Posterior cingulate gyrus (tissue), 11 donors: ENCODE results near the gene MEGF6.

Experiments
- DNase-seq, 10 donors: peaks; one replicate each; pipeline versions ENCODE4 v3.0.0 to v3.0.0-alpha.2; 2020 to 2021; ENCODE audit warnings: mixed read lengths in 3 of 10
- intact Hi-C: fragments of 100-400 bp; cut with DNase I; formaldehyde crosslinking; loops from one replicate; pipeline ENCODE4 v1.15.1; 2023

Gene MEGF6

GRCh38 chr1:3546048-3546384, 65.3 kb downstream of the MEGF6 start:
- DNase-seq: no peak
- intact Hi-C loops: no loop called here

- intact Hi-C loops: no loop called here
- DNase-seq: no peak
These were observed 65.8 kb downstream of the MEGF6 start for GRCh38 chr1:3545363-3546047.

GRCh38 chr1:3544040-3544977, 67.0 kb downstream of the MEGF6 start:
- no peak for DNase-seq
- intact Hi-C loops: no loop called here

GRCh38 chr1:3543076-3544039, 68.0 kb downstream of the MEGF6 start:
- DNase-seq: no peak
- intact Hi-C loops: no loop called here

GRCh38 chr1:3542676-3543075, 68.6 kb downstream of the MEGF6 start:
- intact Hi-C loops: no loop called here
- no peak for DNase-seq

- DNase-seq: no peak
- intact Hi-C loops: no loop called here
These were observed 69.4 kb downstream of the MEGF6 start for GRCh38 chr1:3541936-3542335.

- intact Hi-C loops: no loop called here
- no peak for DNase-seq
These were observed 69.8 kb downstream of the MEGF6 start for GRCh38 chr1:3541465-3541864.

DNA sequence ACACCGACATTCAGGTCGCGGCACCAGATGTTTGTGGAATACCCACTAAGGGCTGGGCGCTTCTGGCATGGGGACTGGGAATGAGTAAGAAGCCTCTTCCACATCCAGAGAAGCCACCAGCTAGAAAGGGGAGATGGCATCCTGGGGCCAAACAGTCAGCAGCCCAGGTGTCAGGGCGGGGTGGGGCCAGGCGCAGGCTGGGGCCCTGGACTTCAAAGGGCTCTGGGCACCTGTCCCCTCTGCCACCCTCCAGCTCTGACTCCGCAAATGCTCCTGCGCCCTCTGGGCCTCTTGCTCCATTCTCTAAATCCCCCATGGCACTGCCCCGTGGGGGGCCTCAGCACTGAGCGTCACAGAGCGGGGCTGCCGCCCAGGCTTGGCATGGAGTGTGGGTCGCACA, 70.4 kb downstream of the MEGF6 start:
- intact Hi-C loops: no loop called here
- DNase-seq: no peak

GRCh38 chr1:3539707-3540425, 71.4 kb downstream of the MEGF6 start:
- DNase-seq: peak in 3 of 10 donors; percentile 11 to 39 (median 26)
- intact Hi-C loops: no loop called here

- intact Hi-C loops: no loop called here
- no peak for DNase-seq
These were observed 73.9 kb downstream of the MEGF6 start for GRCh38 chr1:3537359-3537758.

- DNase-seq: no peak
- intact Hi-C loops: no loop called here
These were observed 74.7 kb downstream of the MEGF6 start for GRCh38 chr1:3536420-3537195.

GRCh38 chr1:3535732-3536131, 75.6 kb downstream of the MEGF6 start:
- DNase-seq: no peak
- intact Hi-C loops: no loop called here

DNA sequence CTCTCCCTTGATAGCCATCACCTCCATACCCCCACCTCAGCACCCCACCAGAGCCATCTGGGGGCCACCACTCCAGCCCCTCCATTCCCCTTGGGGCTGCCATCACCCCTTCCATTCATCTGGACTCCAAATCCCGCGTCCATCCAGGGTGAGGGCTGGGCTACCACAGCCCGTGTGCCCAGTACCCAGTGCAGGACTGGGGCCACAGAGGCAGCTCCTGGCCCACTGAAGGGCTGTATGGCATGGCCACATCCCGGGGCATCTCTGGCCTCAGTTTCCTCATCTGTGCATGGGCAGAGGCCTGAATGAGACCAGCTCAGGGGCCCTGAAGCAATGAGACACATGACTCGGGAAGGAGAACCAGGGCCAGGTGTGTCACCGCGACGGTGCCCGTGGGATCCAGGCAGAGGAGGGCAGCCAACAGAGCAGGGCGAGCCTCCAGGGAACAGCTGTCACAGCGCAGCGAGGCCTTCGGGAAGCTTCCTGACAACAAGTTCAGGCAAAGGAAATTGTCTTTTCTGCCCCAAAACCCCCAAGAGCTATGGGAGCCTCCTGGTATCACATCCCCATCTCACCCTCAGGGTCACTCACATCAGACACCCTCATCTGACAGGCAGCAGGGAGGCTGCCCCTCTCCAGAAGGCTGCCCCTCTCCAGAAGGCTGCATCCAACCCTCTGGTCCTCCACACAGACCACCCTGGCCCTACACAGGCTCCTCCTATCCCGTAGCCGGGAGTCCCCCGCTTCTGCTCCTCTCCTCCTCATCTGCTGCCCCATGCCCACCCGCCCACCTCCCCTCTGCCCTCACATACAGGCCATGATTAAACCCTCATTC, 76.3 kb downstream of the MEGF6 start:
- intact Hi-C loops: no loop called here
- DNase-seq: no peak

DNA sequence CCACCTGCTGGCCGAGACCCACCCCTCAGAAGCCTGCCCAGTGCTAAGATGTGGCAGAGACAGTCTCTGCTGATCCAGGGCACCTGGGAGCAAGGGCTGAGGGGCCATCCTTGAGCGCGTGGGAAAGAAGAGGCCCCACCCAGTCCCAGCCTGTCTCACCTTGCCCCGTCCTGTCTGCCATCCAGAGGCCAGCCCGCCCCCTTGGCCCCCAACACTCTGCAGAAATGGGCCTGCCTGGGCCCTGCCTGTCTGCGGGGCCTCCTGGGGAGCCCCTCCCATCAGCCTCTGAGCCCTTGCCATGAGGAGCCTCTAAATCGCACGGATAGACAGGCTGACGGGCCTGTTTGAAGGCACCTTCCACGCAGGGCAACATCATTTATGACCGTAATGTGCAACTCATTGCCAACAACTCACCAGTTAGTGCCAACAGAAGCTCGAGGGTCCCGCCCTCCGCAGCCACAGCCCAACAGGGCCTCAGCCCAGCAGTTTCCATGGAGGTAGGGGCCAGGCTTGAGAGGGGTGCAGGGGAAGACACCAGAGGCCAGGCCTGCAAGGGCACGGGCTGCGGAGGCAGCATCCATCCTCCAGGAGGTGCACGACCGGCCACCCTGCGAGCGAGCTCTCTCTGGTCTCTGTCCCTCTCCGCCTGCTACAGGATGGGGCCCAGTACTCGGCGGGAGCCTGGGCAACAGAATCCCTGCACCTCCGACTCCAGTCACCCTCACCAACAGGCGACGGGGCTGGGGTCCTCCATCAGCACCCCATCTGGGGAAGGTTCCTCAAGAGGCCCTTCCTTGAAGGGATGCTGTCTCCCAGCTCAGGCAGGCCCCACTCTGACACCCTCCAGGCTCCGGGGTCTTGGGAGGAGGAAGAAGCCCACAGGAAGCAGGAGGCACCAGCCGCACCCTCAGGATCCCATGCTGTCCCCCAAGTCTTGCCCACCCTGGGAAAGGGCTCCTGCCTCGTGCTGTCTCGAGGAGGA, 78.0 kb downstream of the MEGF6 start:
- intact Hi-C loops: no loop called here
- DNase-seq: no peak

- intact Hi-C loops: no loop called here
- DNase-seq: no peak
These were observed 79.4 kb downstream of the MEGF6 start for GRCh38 chr1:3531928-3532327.

DNA sequence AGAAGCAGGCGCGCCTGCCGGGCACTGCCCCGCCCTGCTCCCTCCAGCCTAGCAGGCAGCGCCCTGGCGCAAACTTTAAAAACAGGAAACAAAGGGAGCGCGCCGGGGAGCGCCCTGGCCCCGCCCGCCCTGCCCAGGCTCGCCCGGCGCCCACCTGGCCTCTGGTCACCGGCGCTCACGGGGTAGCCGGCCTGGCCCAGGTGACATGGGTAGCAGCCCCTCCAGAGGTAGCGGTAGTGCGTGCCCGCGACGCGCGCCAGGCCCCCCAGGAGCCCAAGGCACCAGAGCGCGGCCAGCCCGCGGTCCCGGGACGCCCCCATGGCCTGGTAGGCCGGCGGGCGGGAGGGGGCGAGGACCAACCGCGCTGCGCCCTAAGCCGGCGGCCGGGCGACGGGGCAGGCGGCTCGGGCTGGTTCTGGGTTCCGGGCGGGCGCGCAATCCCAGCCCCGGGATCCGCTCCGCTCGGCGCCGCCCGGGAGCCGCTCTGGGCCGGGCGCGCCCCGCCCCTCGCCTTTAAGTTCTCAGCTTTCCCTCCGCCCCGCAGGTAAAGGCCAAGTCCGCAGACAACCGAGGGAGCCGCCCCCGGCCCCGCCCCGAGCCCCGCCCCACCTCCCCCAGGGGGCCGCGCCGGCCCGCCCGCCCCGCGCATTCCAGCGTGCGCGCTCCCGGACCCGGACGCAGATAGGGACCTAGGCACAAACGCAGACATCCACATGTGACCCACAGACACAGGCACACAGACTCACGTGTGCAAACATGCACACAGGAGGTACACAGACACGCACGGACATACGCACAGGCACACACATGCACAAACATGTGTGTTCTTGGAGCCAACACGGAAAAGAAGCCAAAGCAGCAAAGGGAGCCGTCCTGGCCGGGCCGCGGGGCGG, 80.1 kb downstream of the MEGF6 start:
- intact Hi-C loops: no loop called here
- DNase-seq: peak in 8 of 10 donors; percentile 19 to 94 (median 59)
